Ascending aorta (tissue), 2 donors: ENCODE measurements around the gene MOB3B. TPM values are rescaled to one million over a fixed set of nuclear protein-coding genes. Genes with fewer than 3 reads are reported as not detected.

Source experiments
- DNase-seq, 2 donors: peaks; one replicate each; pipeline ENCODE4 v3.0.0-alpha.2; 2019; ENCODE audit warnings: low spot score in 2 of 2
- H3K27ac ChIP-seq, 2 donors: fragments of 200-600 bp; sonication (generic); one replicate each; pipeline ENCODE4 v1.5.1; 2016 to 2017; ENCODE audit warnings: mild to moderate bottlenecking in 1 of 2
- H3K27me3 ChIP-seq: fragments of 200-600 bp; sonication (generic); one replicate; pipeline ENCODE4 v1.5.1; 2017
- H3K36me3 ChIP-seq, 2 donors: fragments of 200-600 bp; sonication (generic); one replicate each; pipeline ENCODE4 v1.5.1; 2016
- H3K4me1 ChIP-seq, 2 donors: fragments of 200-600 bp; sonication (generic); one replicate each; pipeline ENCODE4 v1.5.1; 2016 to 2017; ENCODE audit warnings: mild to moderate bottlenecking in 1 of 2
- H3K4me3 ChIP-seq, 2 donors: fragments of 200-600 bp; sonication (generic); one replicate each; pipeline ENCODE4 v1.5.1; 2016 to 2017; ENCODE audit warnings: mild to moderate bottlenecking in 1 of 2
- H3K9me3 ChIP-seq, 2 donors: fragments of 200-600 bp; sonication (generic); one replicate each; pipeline ENCODE4 v1.5.1; 2016
- intact Hi-C: fragments of 100-400 bp; cut with DNase I; formaldehyde crosslinking; loops from one replicate; pipeline ENCODE4 v1.15.1; 2023
- total RNA-seq: library from RNA; depleted of rRNA; stranded (reverse); fragments of >200 nt; gene quantifications from one replicate; pipeline ENCODE4 v1.1.0, GENCODE V29; 2016
- TF ChIP-seq, protein P1 (sequence below), 3 experiments: fragments of 200-600 bp in 2 of 3; fragments of 450-650 bp in 1 of 3; sonication (generic) in 2 of 3; IDR thresholded peaks; one replicate each; pipeline ENCODE4 v1.5.1; 2016 to 2019; ENCODE audit warnings: antibody characterized with exemption in 3 of 3, mild to moderate bottlenecking in 1 of 3, moderate library complexity in 1 of 3

The MOB3B gene
- total RNA-seq, 1 donor from 2014 or later = 2.4 TPM

DNA sequence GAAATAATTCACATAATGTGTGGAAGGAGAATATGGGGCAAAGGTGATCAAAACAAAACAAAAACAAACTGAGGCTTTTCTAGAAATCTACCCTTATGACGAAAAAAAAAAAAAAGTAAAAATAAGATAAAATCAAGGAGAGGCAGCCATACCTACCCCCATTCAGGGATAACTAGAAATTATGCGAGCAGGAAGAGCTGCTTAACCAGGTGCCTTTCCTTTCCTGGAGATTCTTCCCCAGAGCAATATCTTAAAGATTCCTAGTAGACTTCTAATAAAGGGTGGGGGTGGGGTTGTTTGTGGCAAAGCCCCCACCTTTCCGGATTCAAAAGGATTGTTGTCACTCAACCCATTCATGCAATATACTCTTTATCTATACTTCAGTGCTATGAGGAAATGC is 117.5 kb downstream of the MOB3B start:
- Histone ChIP-seq H3K4me1 (peaks cover 0 to 12% of the 10 kb centered on the region in 2 donors), H3K27me3 (no peaks in the 10 kb centered on the region), H3K9me3 (no peaks in the 10 kb centered on the region), H3K36me3 (no peaks in the 10 kb centered on the region), H3K4me3 (no peak overlapping the region), H3K27ac (no peak overlapping the region)
- DNase-seq = no peak
- intact Hi-C loops = loop anchor here (5.0 kb wide), 2 partner anchors 60 to 115 kb away; partner anchors contain the start of gene MOB3B
- TF ChIP-seq, protein P1, sequence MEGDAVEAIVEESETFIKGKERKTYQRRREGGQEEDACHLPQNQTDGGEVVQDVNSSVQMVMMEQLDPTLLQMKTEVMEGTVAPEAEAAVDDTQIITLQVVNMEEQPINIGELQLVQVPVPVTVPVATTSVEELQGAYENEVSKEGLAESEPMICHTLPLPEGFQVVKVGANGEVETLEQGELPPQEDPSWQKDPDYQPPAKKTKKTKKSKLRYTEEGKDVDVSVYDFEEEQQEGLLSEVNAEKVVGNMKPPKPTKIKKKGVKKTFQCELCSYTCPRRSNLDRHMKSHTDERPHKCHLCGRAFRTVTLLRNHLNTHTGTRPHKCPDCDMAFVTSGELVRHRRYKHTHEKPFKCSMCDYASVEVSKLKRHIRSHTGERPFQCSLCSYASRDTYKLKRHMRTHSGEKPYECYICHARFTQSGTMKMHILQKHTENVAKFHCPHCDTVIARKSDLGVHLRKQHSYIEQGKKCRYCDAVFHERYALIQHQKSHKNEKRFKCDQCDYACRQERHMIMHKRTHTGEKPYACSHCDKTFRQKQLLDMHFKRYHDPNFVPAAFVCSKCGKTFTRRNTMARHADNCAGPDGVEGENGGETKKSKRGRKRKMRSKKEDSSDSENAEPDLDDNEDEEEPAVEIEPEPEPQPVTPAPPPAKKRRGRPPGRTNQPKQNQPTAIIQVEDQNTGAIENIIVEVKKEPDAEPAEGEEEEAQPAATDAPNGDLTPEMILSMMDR (IDR thresholded peaks at IDR 0.05) = no peak

GRCh38 chr9:27408482-27408881 is 121.1 kb downstream of the MOB3B start:
- Histone ChIP-seq H3K36me3 (no peaks in the 10 kb centered on the region), H3K27ac (no peak overlapping the region), H3K9me3 (no peaks in the 10 kb centered on the region), H3K27me3 (no peaks in the 10 kb centered on the region), H3K4me3 (no peak overlapping the region), H3K4me1 (peaks cover 0 to 4% of the 10 kb centered on the region in 2 donors)
- no peak for DNase-seq
- intact Hi-C loops = no loop called here
- TF ChIP-seq, protein P1 (IDR thresholded peaks at IDR 0.05) = no peak

- no peak for DNase-seq
- TF ChIP-seq, protein P1 (IDR thresholded peaks at IDR 0.05) = no peak
- peak overlapping the region in 1 of 2 donors; percentile 9 for H3K27ac ChIP-seq
- intact Hi-C loops = no loop called here
- H3K27me3 ChIP-seq = no peaks in the 10 kb centered on the region
- no peaks in the 10 kb centered on the region for H3K9me3 ChIP-seq
- H3K4me3 ChIP-seq = no peak overlapping the region
- H3K36me3 ChIP-seq = no peaks in the 10 kb centered on the region
- H3K4me1 ChIP-seq = peaks cover 0 to 2% of the 10 kb centered on the region in 2 donors
These were observed 121.6 kb downstream of the MOB3B start for GRCh38 chr9:27408001-27408400.

GRCh38 chr9:27407491-27407890 is 122.1 kb downstream of the MOB3B start:
- Histone ChIP-seq H3K36me3 (no peaks in the 10 kb centered on the region), H3K27me3 (no peaks in the 10 kb centered on the region), H3K4me3 (no peak overlapping the region), H3K27ac (peak overlapping the region in 1 of 2 donors; percentile 9), H3K9me3 (no peaks in the 10 kb centered on the region), H3K4me1 (no peaks in the 10 kb centered on the region)
- TF ChIP-seq, protein P1 (IDR thresholded peaks at IDR 0.05) = no peak
- no peak for DNase-seq
- intact Hi-C loops = no loop called here

DNA sequence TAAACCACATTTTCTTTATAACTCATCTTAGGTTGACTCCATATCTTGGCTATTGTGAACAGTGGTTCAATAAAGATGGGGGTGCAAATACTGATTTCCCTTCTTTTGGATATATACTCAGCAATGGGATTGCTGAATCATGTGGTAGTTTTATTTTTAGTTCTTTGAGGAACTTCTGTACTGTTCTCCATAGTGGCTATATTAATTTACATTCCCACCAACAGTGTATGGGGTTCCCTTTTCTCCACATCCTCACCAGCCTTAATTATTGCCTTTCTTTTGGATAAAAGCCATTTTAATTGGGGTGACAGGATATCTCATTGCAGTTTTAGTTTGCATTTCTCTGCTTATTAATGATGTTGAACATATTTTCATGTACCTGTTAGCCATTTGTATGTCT is 125.0 kb downstream of the MOB3B start:
- Histone ChIP-seq H3K27ac (no peak overlapping the region), H3K4me3 (no peak overlapping the region), H3K4me1 (no peaks in the 10 kb centered on the region), H3K36me3 (no peaks in the 10 kb centered on the region), H3K27me3 (no peaks in the 10 kb centered on the region), H3K9me3 (no peaks in the 10 kb centered on the region)
- no peak for DNase-seq
- intact Hi-C loops = loop anchor here (5.0 kb wide), 1 partner anchor 53 kb away; no protein-coding TSS in a partner anchor
- TF ChIP-seq, protein P1 (IDR thresholded peaks at IDR 0.05) = no peak

- no peaks in the 10 kb centered on the region for H3K4me1 ChIP-seq
- H3K27ac ChIP-seq = no peak overlapping the region
- TF ChIP-seq, protein P1 (IDR thresholded peaks at IDR 0.05) = no peak
- H3K27me3 ChIP-seq = no peaks in the 10 kb centered on the region
- H3K9me3 ChIP-seq = no peaks in the 10 kb centered on the region
- DNase-seq = no peak
- intact Hi-C loops = loop anchor here (5.0 kb wide), 1 partner anchor 55 kb away; no protein-coding TSS in a partner anchor
- H3K4me3 ChIP-seq = no peak overlapping the region
- H3K36me3 ChIP-seq = no peaks in the 10 kb centered on the region
These were observed 127.0 kb downstream of the MOB3B start for GRCh38 chr9:27402626-27403025.
